Activated CD4-positive, alpha-beta T cell treated with anti-CD3 and anti-CD28 coated beads, Interleukin-2, amount 10 ng/mL, durations not matched to agents 7 days and 5 days (primary cell): Measurements from ENCODE around the gene EIF3K. TPM values are rescaled to one million over a fixed set of nuclear protein-coding genes. Genes with fewer than 3 reads are reported as not detected.
"Not testable (repeated sequence)": the region's sequence is repeated elsewhere in the genome, so short reads cannot be mapped to it uniquely, and the experiment has no call there.

Source experiments
- CTCF ChIA-PET: fragments of 350-600 bp; sonication (Branson Sonifier 250); formaldehyde crosslinking; loops from one replicate; lab custom pipeline; 2021; ENCODE audit warnings: antibody characterized with exemption; lab: Charles Lee
- POLR2A ChIA-PET: fragments of 350-600 bp; sonication (Branson Sonifier 250); formaldehyde crosslinking; loops from one replicate; lab custom pipeline; 2021; ENCODE audit warnings: antibody characterized with exemption; lab: Charles Lee
- DNase-seq: peaks from one replicate; pipeline ENCODE4 v3.0.0-alpha.2; 2020
- H3K27ac Mint-ChIP-seq: one replicate; pipeline ENCODE4 v1.8.0; 2021; ENCODE audit warnings: mild to moderate bottlenecking, moderate library complexity, mixed read lengths
- H3K27me3 Mint-ChIP-seq: one replicate; pipeline ENCODE4 v1.8.0; 2021; ENCODE audit warnings: mixed read lengths
- H3K36me3 Mint-ChIP-seq: one replicate; pipeline ENCODE4 v1.8.0; 2021; ENCODE audit warnings: low read depth, mixed read lengths
- H3K4me1 Mint-ChIP-seq: one replicate; pipeline ENCODE4 v1.8.0; 2021; ENCODE audit warnings: mixed read lengths
- H3K4me3 Mint-ChIP-seq: one replicate; pipeline ENCODE4 v1.8.0; 2021; ENCODE audit warnings: mild to moderate bottlenecking, moderate library complexity, mixed read lengths
- H3K9me3 Mint-ChIP-seq: one replicate; pipeline ENCODE4 v1.8.0; 2021; ENCODE audit warnings: mixed read lengths
- total RNA-seq, 2 experiments: library from RNA; stranded (reverse); gene quantifications; one replicate each; pipeline ENCODE4 v1.2.3, GENCODE V29; 2021

The EIF3K gene
- total RNA-seq, result 100 to 1,000 TPM; 309 to 318 TPM

- H3K27ac Mint-ChIP-seq, result peak within 1 kb of the TSS; percentile 92
- peaks cover 46% of the 10 kb centered on the region for H3K36me3 Mint-ChIP-seq
- ChIA-PET CTCF (interaction anchor here (0.7 to 3.9 kb wide), 14 partner anchors 11 to 312 kb away, joined by 3 to 22 read pairs (median 4); partner anchors contain the start of genes FAM98C, MRPS12 and SARS2), POLR2A (interaction anchor here (0.5 to 1.2 kb wide), 9 partner anchors 10 to 216 kb away, joined by 3 read pairs; partner anchors contain the start of gene FAM98C)
- H3K27me3 Mint-ChIP-seq, result no peaks in the 10 kb centered on the region
- H3K4me3 Mint-ChIP-seq, result peak within 1 kb of the TSS; percentile 92
- peak; percentile 98 for DNase-seq
- no peaks in the 10 kb centered on the region for H3K9me3 Mint-ChIP-seq
- H3K4me1 Mint-ChIP-seq, result peaks cover 50% of the 10 kb centered on the region
Measured at GRCh38 chr19:38618590-38619360, at the start of gene EIF3K. Gene EIF3K, plus strand, starts transcription at chr19:38619188. Its CDS starts 81 bp downstream, at chr19:38619269.

- H3K4me3 Mint-ChIP-seq, result no peak overlapping the region
- H3K9me3 Mint-ChIP-seq, result no peaks in the 10 kb centered on the region
- H3K27me3 Mint-ChIP-seq, result peaks cover 22% of the 10 kb centered on the region
- ChIA-PET CTCF (interaction anchor here (0.6 to 1.3 kb wide), 6 partner anchors 9 to 861 kb away, joined by 3 to 7 read pairs (median 3); no protein-coding TSS in a partner anchor), POLR2A (no interaction called here)
- H3K36me3 Mint-ChIP-seq, result no peaks in the 10 kb centered on the region
- H3K4me1 Mint-ChIP-seq, result peaks cover 7% of the 10 kb centered on the region
- DNase-seq, result no peak
- H3K27ac Mint-ChIP-seq, result no peak overlapping the region
Measured at GRCh38 chr19:38569368-38569983, 49.5 kb upstream of the EIF3K start.

GRCh38 chr19:38571682-38572081 lies 47.3 kb upstream of the EIF3K start:
- Mint-ChIP-seq H3K27ac (no peak overlapping the region), H3K9me3 (no peaks in the 10 kb centered on the region), H3K4me3 (no peak overlapping the region), H3K36me3 (no peaks in the 10 kb centered on the region), H3K27me3 (peaks cover 7% of the 10 kb centered on the region), H3K4me1 (no peaks in the 10 kb centered on the region)
- DNase-seq, result no peak
- POLR2A ChIA-PET, result no interaction called here
- CTCF ChIA-PET, result interaction anchor here (0.7 to 1.3 kb wide), 3 partner anchors 18 to 766 kb away, joined by 3 read pairs; no protein-coding TSS in a partner anchor

GRCh38 chr19:38577826-38578225 lies 41.2 kb upstream of the EIF3K start:
- H3K9me3 Mint-ChIP-seq, result no peaks in the 10 kb centered on the region
- no peaks in the 10 kb centered on the region for H3K36me3 Mint-ChIP-seq
- peaks cover 13% of the 10 kb centered on the region for H3K4me1 Mint-ChIP-seq
- H3K27ac Mint-ChIP-seq, result no peak overlapping the region
- H3K27me3 Mint-ChIP-seq, result no peaks in the 10 kb centered on the region
- ChIA-PET POLR2A (no interaction called here), CTCF (interaction anchor here (0.6 to 1.1 kb wide), 2 partner anchors 10 to 44 kb away, joined by 3 read pairs; no protein-coding TSS in a partner anchor)
- no peak overlapping the region for H3K4me3 Mint-ChIP-seq
- DNase-seq, result no peak

GRCh38 chr19:38579304-38579703 lies 39.7 kb upstream of the EIF3K start:
- H3K4me3 Mint-ChIP-seq, H3K9me3 Mint-ChIP-seq, DNase-seq, H3K27me3 Mint-ChIP-seq, POLR2A ChIA-PET, H3K27ac Mint-ChIP-seq, H3K36me3 Mint-ChIP-seq: not testable (repeated sequence)
- CTCF ChIA-PET, result interaction anchor here (0.6 to 1.1 kb wide), 4 partner anchors 24 to 431 kb away, joined by 3 to 5 read pairs (median 4); no protein-coding TSS in a partner anchor
- peaks cover 20% of the 10 kb centered on the region for H3K4me1 Mint-ChIP-seq

GRCh38 chr19:38580080-38580479 lies 38.9 kb upstream of the EIF3K start:
- H3K4me3 Mint-ChIP-seq, result no peak overlapping the region
- H3K9me3 Mint-ChIP-seq, result no peaks in the 10 kb centered on the region
- no peaks in the 10 kb centered on the region for H3K36me3 Mint-ChIP-seq
- CTCF ChIA-PET, result interaction anchor here (0.7 kb wide), 1 partner anchor 65 kb away, joined by 3 read pairs; no protein-coding TSS in a partner anchor
- H3K27ac Mint-ChIP-seq, result no peak overlapping the region
- DNase-seq, result no peak
- peaks cover 22% of the 10 kb centered on the region for H3K4me1 Mint-ChIP-seq
- H3K27me3 Mint-ChIP-seq, result no peaks in the 10 kb centered on the region
- POLR2A ChIA-PET, result no interaction called here

- no peak for DNase-seq
- H3K27me3 Mint-ChIP-seq, result no peaks in the 10 kb centered on the region
- no peak overlapping the region for H3K4me3 Mint-ChIP-seq
- H3K36me3 Mint-ChIP-seq, result peaks cover 12% of the 10 kb centered on the region
- POLR2A ChIA-PET, result no interaction called here
- peak overlapping the region; percentile 15 for H3K27ac Mint-ChIP-seq
- peaks cover 23% of the 10 kb centered on the region for H3K4me1 Mint-ChIP-seq
- CTCF ChIA-PET, result interaction anchor here (1.2 kb wide), 1 partner anchor 14 kb away, joined by 3 read pairs; no protein-coding TSS in a partner anchor
- H3K9me3 Mint-ChIP-seq, result no peaks in the 10 kb centered on the region
Measured at GRCh38 chr19:38583219-38583984, 35.6 kb upstream of the EIF3K start.

GRCh38 chr19:38583985-38584305 lies 35.0 kb upstream of the EIF3K start:
- no peak overlapping the region for H3K27ac Mint-ChIP-seq
- CTCF ChIA-PET, result interaction anchor here (1.2 kb wide), 1 partner anchor 15 kb away, joined by 3 read pairs; no protein-coding TSS in a partner anchor
- no peaks in the 10 kb centered on the region for H3K9me3 Mint-ChIP-seq
- H3K27me3 Mint-ChIP-seq, result no peaks in the 10 kb centered on the region
- no peak overlapping the region for H3K4me3 Mint-ChIP-seq
- H3K4me1 Mint-ChIP-seq, result peaks cover 19% of the 10 kb centered on the region
- DNase-seq, result no peak
- peaks cover 14% of the 10 kb centered on the region for H3K36me3 Mint-ChIP-seq
- POLR2A ChIA-PET, result no interaction called here

GRCh38 chr19:38587562-38587961 lies 31.4 kb upstream of the EIF3K start:
- H3K4me1 Mint-ChIP-seq, result peaks cover 12% of the 10 kb centered on the region
- POLR2A ChIA-PET, result no interaction called here
- H3K9me3 Mint-ChIP-seq, result no peaks in the 10 kb centered on the region
- no peaks in the 10 kb centered on the region for H3K27me3 Mint-ChIP-seq
- no peak overlapping the region for H3K4me3 Mint-ChIP-seq
- peaks cover 28% of the 10 kb centered on the region for H3K36me3 Mint-ChIP-seq
- no peak for DNase-seq
- H3K27ac Mint-ChIP-seq, result no peak overlapping the region
- CTCF ChIA-PET, result no interaction called here

GRCh38 chr19:38588041-38588440 lies 30.9 kb upstream of the EIF3K start:
- Mint-ChIP-seq H3K27me3 (no peaks in the 10 kb centered on the region), H3K9me3 (no peaks in the 10 kb centered on the region), H3K36me3 (peaks cover 30% of the 10 kb centered on the region), H3K4me1 (peaks cover 12% of the 10 kb centered on the region), H3K27ac (peak overlapping the region; percentile 3), H3K4me3 (no peak overlapping the region)
- no peak for DNase-seq
- CTCF ChIA-PET, result interaction anchor here (1.2 kb wide), 1 partner anchor 185 kb away, joined by 4 read pairs; the partner anchor contains the start of gene FAM98C
- POLR2A ChIA-PET, result no interaction called here

GRCh38 chr19:38592940-38593339 lies 26.0 kb upstream of the EIF3K start:
- POLR2A ChIA-PET, result no interaction called here
- peaks cover 58% of the 10 kb centered on the region for H3K36me3 Mint-ChIP-seq
- no peak for DNase-seq

More at GRCh38 chr19:38592940-38593339, 26.0 kb upstream of the EIF3K start:
- Mint-ChIP-seq H3K27me3 (no peaks in the 10 kb centered on the region), H3K9me3 (no peaks in the 10 kb centered on the region), H3K27ac (no peak overlapping the region), H3K4me3 (no peak overlapping the region), H3K4me1 (peaks cover 11% of the 10 kb centered on the region)
- CTCF ChIA-PET, result interaction anchor here (0.6 kb wide), 1 partner anchor 165 kb away, joined by 3 read pairs; no protein-coding TSS in a partner anchor
